A673 (cell line): ENCODE measurements around the gene CASP14.

Experiments
- EZH2 ChIP-seq: fragments of 200-600 bp; sonication (generic); IDR thresholded peaks from 2 replicates; pipeline ENCODE4 v1.6.1; 2017; ENCODE audit warnings: borderline replicate concordance, low read depth, mild to moderate bottlenecking, mixed read lengths, antibody characterized with exemption, low read length; ENCODE audit not compliant: poor library complexity, severe bottlenecking
- TF ChIP-seq, protein P1 (sequence below): fragments of 300-800, 200-600 bp; sonication (generic); conservative IDR thresholded peaks from 2 replicates; pipeline ENCODE4 v1.5.1; 2017; ENCODE audit warnings: low read depth, mild to moderate bottlenecking, antibody characterized with exemption, low read length, moderate library complexity, mixed read lengths

DNA sequence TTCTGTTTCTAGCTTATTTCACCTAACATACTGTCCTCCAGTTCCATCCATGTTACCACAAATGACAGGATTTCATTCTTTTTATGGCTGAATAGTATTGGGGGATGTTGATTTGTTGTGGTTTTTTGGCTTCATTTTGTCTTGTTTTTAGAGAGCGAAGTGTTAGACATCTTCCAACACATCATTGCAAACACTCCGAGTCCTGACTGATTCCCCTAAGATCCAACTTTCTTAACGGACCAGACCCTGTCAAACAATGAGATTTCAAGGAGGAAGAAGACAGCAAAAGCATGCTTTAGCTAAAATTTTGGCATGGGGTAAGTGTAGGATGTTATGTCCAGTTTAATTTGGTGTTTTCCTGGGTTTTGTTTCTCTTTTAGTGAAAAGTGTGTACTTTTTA lies 3.8 kb upstream of the CASP14 start:
- TF ChIP-seq, protein P1, sequence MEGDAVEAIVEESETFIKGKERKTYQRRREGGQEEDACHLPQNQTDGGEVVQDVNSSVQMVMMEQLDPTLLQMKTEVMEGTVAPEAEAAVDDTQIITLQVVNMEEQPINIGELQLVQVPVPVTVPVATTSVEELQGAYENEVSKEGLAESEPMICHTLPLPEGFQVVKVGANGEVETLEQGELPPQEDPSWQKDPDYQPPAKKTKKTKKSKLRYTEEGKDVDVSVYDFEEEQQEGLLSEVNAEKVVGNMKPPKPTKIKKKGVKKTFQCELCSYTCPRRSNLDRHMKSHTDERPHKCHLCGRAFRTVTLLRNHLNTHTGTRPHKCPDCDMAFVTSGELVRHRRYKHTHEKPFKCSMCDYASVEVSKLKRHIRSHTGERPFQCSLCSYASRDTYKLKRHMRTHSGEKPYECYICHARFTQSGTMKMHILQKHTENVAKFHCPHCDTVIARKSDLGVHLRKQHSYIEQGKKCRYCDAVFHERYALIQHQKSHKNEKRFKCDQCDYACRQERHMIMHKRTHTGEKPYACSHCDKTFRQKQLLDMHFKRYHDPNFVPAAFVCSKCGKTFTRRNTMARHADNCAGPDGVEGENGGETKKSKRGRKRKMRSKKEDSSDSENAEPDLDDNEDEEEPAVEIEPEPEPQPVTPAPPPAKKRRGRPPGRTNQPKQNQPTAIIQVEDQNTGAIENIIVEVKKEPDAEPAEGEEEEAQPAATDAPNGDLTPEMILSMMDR, result no peak
- TF ChIP-seq EZH2, result no peak
